Loucy (cell line): Measurements from ENCODE around the gene YIPF2.
"Not testable (repeated sequence)": the region's sequence is repeated elsewhere in the genome, so short reads cannot be mapped to it uniquely, and the experiment has no call there.

Experiments used
- EZH2phosphoT487 ChIP-seq: fragments of 200-600 bp; IDR thresholded peaks from 2 replicates; pipeline ENCODE4 v1.6.1; 2018; ENCODE audit warnings: antibody characterized with exemption, mild to moderate bottlenecking, moderate library complexity, borderline replicate concordance
- TF ChIP-seq, protein P1 (sequence below): fragments of 200-600 bp; sonication (generic); conservative IDR thresholded peaks from 2 replicates; pipeline ENCODE4 v1.5.1; 2014; ENCODE audit warnings: mild to moderate bottlenecking, antibody characterized with exemption, low read length

GRCh38 chr19:10877608-10878007, 50.8 kb downstream of the YIPF2 start:
- TF ChIP-seq EZH2phosphoT487, result not testable (repeated sequence)
- TF ChIP-seq, protein P1, sequence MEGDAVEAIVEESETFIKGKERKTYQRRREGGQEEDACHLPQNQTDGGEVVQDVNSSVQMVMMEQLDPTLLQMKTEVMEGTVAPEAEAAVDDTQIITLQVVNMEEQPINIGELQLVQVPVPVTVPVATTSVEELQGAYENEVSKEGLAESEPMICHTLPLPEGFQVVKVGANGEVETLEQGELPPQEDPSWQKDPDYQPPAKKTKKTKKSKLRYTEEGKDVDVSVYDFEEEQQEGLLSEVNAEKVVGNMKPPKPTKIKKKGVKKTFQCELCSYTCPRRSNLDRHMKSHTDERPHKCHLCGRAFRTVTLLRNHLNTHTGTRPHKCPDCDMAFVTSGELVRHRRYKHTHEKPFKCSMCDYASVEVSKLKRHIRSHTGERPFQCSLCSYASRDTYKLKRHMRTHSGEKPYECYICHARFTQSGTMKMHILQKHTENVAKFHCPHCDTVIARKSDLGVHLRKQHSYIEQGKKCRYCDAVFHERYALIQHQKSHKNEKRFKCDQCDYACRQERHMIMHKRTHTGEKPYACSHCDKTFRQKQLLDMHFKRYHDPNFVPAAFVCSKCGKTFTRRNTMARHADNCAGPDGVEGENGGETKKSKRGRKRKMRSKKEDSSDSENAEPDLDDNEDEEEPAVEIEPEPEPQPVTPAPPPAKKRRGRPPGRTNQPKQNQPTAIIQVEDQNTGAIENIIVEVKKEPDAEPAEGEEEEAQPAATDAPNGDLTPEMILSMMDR, result not testable (repeated sequence)
